Measurements from ENCODE around the gene RSPH6A.
"Not testable (repeated sequence)": the region's sequence is repeated elsewhere in the genome, so short reads cannot be mapped to it uniquely, and the experiment has no call there.

Gene RSPH6A

GRCh38 chr19:45764475-45764874 is 50.6 kb downstream of the RSPH6A start:
- no peak for DNase-seq

- DNase-seq = no peak
These were observed 51.3 kb downstream of the RSPH6A start for GRCh38 chr19:45763691-45764294.

- DNase-seq = no peak
These were observed 52.1 kb downstream of the RSPH6A start for GRCh38 chr19:45762870-45763631.

- no peak for DNase-seq
These were observed 53.4 kb downstream of the RSPH6A start for GRCh38 chr19:45761714-45762113.

- no peak for DNase-seq
These were observed 56.2 kb downstream of the RSPH6A start for GRCh38 chr19:45758921-45759320.

- no peak for DNase-seq
These were observed 57.4 kb downstream of the RSPH6A start for GRCh38 chr19:45757695-45758094.

- no peak for DNase-seq
These were observed 60.8 kb downstream of the RSPH6A start for GRCh38 chr19:45754323-45754722.

GRCh38 chr19:45753548-45753947 is 61.6 kb downstream of the RSPH6A start:
- DNase-seq = no peak

- no peak for DNase-seq
These were observed 62.5 kb downstream of the RSPH6A start for GRCh38 chr19:45752639-45753038.

GRCh38 chr19:45751483-45751882 is 63.6 kb downstream of the RSPH6A start:
- not testable (repeated sequence) for DNase-seq

- no peak for DNase-seq
These were observed 67.6 kb downstream of the RSPH6A start for GRCh38 chr19:45747513-45747912.

GRCh38 chr19:45746866-45747265 is 68.2 kb downstream of the RSPH6A start:
- DNase-seq = no peak
